Endothelial cell of umbilical vein (primary cell): ENCODE data around the gene PCDHGA1. TPM values are rescaled to one million over a fixed set of nuclear protein-coding genes. Genes with fewer than 3 reads are reported as not detected.

Experiments
- BruUV-seq: library from RNA; stranded (reverse); fragments of 400-500 nt; replicated peaks from 2 replicates; lab custom pipeline; 2021; lab: Mats Ljungman, UMichigan
- CTCF ChIA-PET: fragments of 300-600, 350-600 bp; sonication (Branson Sonifier 250); formaldehyde crosslinking; loops from one replicate; lab custom pipeline; 2021; ENCODE audit warnings: antibody characterized with exemption, inconsistent platforms; lab: Charles Lee
- POLR2A ChIA-PET: fragments of 300-600, 350-600 bp; sonication (Branson Sonifier 250); formaldehyde crosslinking; loops from one replicate; lab custom pipeline; 2021; ENCODE audit warnings: antibody characterized with exemption, inconsistent platforms; lab: Charles Lee
- DNase-seq: peaks from one replicate; pipeline ENCODE4 v3.0.0-alpha.2; 2011; ENCODE audit warnings: low read depth, low spot score
- FAIRE-seq: peaks from 2 replicates; lab custom pipeline; 2011; peaks lifted over from hg19 to GRCh38; lab: Jason Lieb, UNC
- H2AFZ ChIP-seq: 2 replicates; pipeline ENCODE4 v1.6.0; 2012; ENCODE audit warnings: low read depth, low read length, control low read depth, inconsistent platforms
- H3K27ac ChIP-seq: 2 replicates; pipeline ENCODE4 v1.5.1; 2011; ENCODE audit warnings: low read depth, mild to moderate bottlenecking, control low read depth, low read length, moderate library complexity; ENCODE audit not compliant: insufficient read depth
- H3K27me3 ChIP-seq, 2 experiments: 2 replicates each; pipeline versions ENCODE4 v1.6.0 to v1.6.1; 2011; ENCODE audit warnings: low read length in 2 of 2, mixed read lengths in 1 of 2; ENCODE audit not compliant: control insufficient read depth in 2 of 2, insufficient read depth in 2 of 2
- H3K36me3 ChIP-seq, 2 experiments: 2 replicates in 1 of 2; 3 replicates in 1 of 2; pipeline ENCODE4 v1.5.1; 2011; ENCODE audit warnings: low read length in 2 of 2, mild to moderate bottlenecking in 1 of 2, moderate library complexity in 1 of 2; ENCODE audit not compliant: control insufficient read depth in 2 of 2, insufficient read depth in 2 of 2; ENCODE audit errors: extremely low read depth in 1 of 2
- H3K4me1 ChIP-seq: 3 replicates; pipeline ENCODE4 v1.5.1; 2011; ENCODE audit warnings: mild to moderate bottlenecking, low read length; ENCODE audit not compliant: control insufficient read depth, insufficient read depth; ENCODE audit errors: extremely low read depth
- H3K4me2 ChIP-seq: 2 replicates; pipeline ENCODE4 v1.6.1; 2011; ENCODE audit warnings: low read length, control low read depth, mixed read lengths; ENCODE audit not compliant: insufficient read depth
- H3K4me3 ChIP-seq, 3 experiments: fragments of 200-600 bp in 1 of 3; sonication (generic), shearing (Covaris generic) in 1 of 3; replicated peaks in 1 of 3; 2 replicates each; pipeline ENCODE4 v1.5.1; 2011 to 2016; ENCODE audit warnings: control low read depth in 3 of 3, low read length in 3 of 3, mild to moderate bottlenecking in 2 of 3, inconsistent platforms in 1 of 3, low read depth in 1 of 3, moderate library complexity in 1 of 3; ENCODE audit not compliant: insufficient read depth in 1 of 3
- H3K79me2 ChIP-seq: 2 replicates; pipeline ENCODE4 v1.6.0; 2012; ENCODE audit warnings: low read length, inconsistent platforms; ENCODE audit not compliant: control insufficient read depth, insufficient read depth
- H3K9ac ChIP-seq: replicated peaks from 2 replicates; pipeline ENCODE3; 2011; ENCODE audit warnings: low read length, control low read depth; ENCODE audit not compliant: insufficient read depth; ENCODE audit errors: extremely low read depth
- H3K9me1 ChIP-seq: replicated peaks from 3 replicates; pipeline ENCODE4 v1.6.0; 2011; ENCODE audit warnings: mild to moderate bottlenecking, low read length; ENCODE audit not compliant: control insufficient read depth, insufficient read depth; ENCODE audit errors: extremely low read depth
- H3K9me3 ChIP-seq: replicated peaks from 2 replicates; pipeline ENCODE4 v1.5.1; 2012; ENCODE audit warnings: low read length, inconsistent platforms; ENCODE audit not compliant: control insufficient read depth, insufficient read depth
- H4K20me1 ChIP-seq: replicated peaks from 2 replicates; pipeline ENCODE3; 2011; ENCODE audit warnings: mild to moderate bottlenecking, low read length; ENCODE audit not compliant: control insufficient read depth, insufficient read depth; ENCODE audit errors: extremely low read depth
- EZH2 ChIP-seq: IDR thresholded peaks from 2 replicates; pipeline ENCODE4 v1.6.1; 2012; ENCODE audit warnings: borderline replicate concordance, low read depth, mild to moderate bottlenecking, moderate library complexity, low read length, inconsistent platforms; ENCODE audit not compliant: severe bottlenecking
- FOS ChIP-seq: IDR thresholded peaks from 2 replicates; pipeline ENCODE4 v1.6.1; 2011; ENCODE audit warnings: mild to moderate bottlenecking, low read length, moderate library complexity, borderline replicate concordance; ENCODE audit not compliant: insufficient read depth
- GATA2 ChIP-seq: IDR thresholded peaks from 2 replicates; pipeline ENCODE4 v1.7.0; 2011; ENCODE audit warnings: low read depth, mild to moderate bottlenecking, moderate library complexity, mixed read lengths, low read length; ENCODE audit not compliant: insufficient read length, insufficient read depth
- JUN ChIP-seq: IDR thresholded peaks from 2 replicates; pipeline ENCODE4 v1.6.1; 2011; ENCODE audit warnings: borderline replicate concordance, low read depth; ENCODE audit not compliant: insufficient read length, insufficient read depth
- MYC ChIP-seq: IDR thresholded peaks from one replicate; pipeline ENCODE4 v1.6.1; 2011; ENCODE audit warnings: mild to moderate bottlenecking, low read depth, low read length
- POLR2A ChIP-seq: IDR thresholded peaks from 2 replicates; pipeline ENCODE4 v1.6.1; 2012; ENCODE audit warnings: low read depth, mild to moderate bottlenecking, control low read depth, low read length
- POLR2AphosphoS5 ChIP-seq: IDR thresholded peaks from 2 replicates; pipeline ENCODE4 v1.6.1; 2012; ENCODE audit warnings: low read depth, mild to moderate bottlenecking, control low read depth, low read length, moderate library complexity; ENCODE audit not compliant: insufficient read depth
- dilution Hi-C: fragments of 300-500 bp; cut with MboI; formaldehyde crosslinking; loops from one replicate; pipeline ENCODE4 v1.15.0; 2019; ENCODE audit warnings: low sequenced_read_pairs; ENCODE audit not compliant: extremely low pct_ligation_motif_present
- intact Hi-C: fragments of 100-400 bp; cut with micrococcal nuclease; formaldehyde crosslinking; loops from one replicate; pipeline ENCODE4 v1.10.0; 2022
- polyA plus RNA-seq, 4 experiments: library from polyadenylated mRNA; depleted of rRNA in 3 of 4; stranded (reverse) in 3 of 4; unstranded in 1 of 4; fragments of >200 nt; gene quantifications; 2 replicates each; pipeline versions ENCODE4 v1.2.1 to v1.2.3, GENCODE V29; 2011 to 2012; ENCODE audit warnings: missing spikeins in 1 of 4
- total RNA-seq: library from RNA; stranded (reverse); gene quantifications from 2 replicates; pipeline ENCODE4 v1.2.3, GENCODE V29; 2021
- TF ChIP-seq, protein P1 (sequence below): IDR thresholded peaks from 2 replicates; pipeline ENCODE4 v1.6.1; 2011; ENCODE audit not compliant: insufficient read depth, insufficient read length
- TF ChIP-seq, protein P2 (sequence below), 2 donors: IDR thresholded peaks; 1 replicate in 1 of 2; 2 replicates in 1 of 2; pipeline ENCODE4 v1.5.1; 2011; ENCODE audit warnings: low read length in 2 of 2, mild to moderate bottlenecking in 2 of 2, moderate library complexity in 2 of 2, control low read depth in 1 of 2, inconsistent platforms in 1 of 2, low read depth in 1 of 2; ENCODE audit not compliant: insufficient read depth in 1 of 2; ENCODE audit errors: extremely low read depth in 1 of 2

PCDHGA1 gene
- total and polyA plus RNA-seq, 2 donors (not counting 3 experiments of a cell fraction or from before 2014, with no cell fraction given), result 0.22 to 0.44 TPM

DNA sequence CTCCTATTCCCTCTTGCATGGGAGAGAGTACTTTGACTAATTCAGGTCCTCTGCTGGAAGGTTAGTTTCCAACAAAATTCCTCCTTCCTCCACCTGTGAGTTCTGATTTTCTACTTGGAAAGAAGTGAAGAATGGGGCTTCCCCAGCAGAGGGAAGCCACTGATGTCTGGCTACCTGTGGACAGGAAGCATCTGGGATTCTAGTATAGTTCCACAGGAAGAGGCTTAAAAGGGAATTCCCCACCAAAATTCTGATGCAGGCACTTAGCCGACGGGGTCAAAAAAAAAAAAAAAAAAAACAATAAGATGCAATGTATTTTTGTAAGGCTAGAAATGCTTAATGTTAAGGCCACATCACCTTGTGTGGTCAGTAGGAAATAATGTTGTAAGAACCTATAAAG is 192.0 kb downstream of the PCDHGA1 start:
- H2AFZ ChIP-seq, result no peak overlapping the region
- H3K9me1 ChIP-seq, result no peaks in the 10 kb centered on the region
- peak; percentile 62 for DNase-seq
- CTCF ChIA-PET, result interaction anchor here (1.2 to 10.9 kb wide), 13 partner anchors 9 to 115 kb away, joined by 4 to 308 read pairs (median 19); partner anchors contain the start of genes PCDHGA10, PCDHGA11, PCDHGA12 and PCDHGB6
- dilution Hi-C loops, result no loop called here
- H3K4me2 ChIP-seq, result no peak overlapping the region
- peaks cover 8 to 14% of the 10 kb centered on the region in 2 experiments for H3K36me3 ChIP-seq
- no peaks in the 10 kb centered on the region for H3K27me3 ChIP-seq
- no peak overlapping the region for H3K4me3 ChIP-seq
- no peak overlapping the region for H3K9ac ChIP-seq
- H3K27ac ChIP-seq, result peak overlapping the region; percentile 84
- H3K4me1 ChIP-seq, result peaks cover 29% of the 10 kb centered on the region
- no peaks in the 10 kb centered on the region for H4K20me1 ChIP-seq
- no peaks in the 10 kb centered on the region for H3K79me2 ChIP-seq
- TF ChIP-seq, protein P1, sequence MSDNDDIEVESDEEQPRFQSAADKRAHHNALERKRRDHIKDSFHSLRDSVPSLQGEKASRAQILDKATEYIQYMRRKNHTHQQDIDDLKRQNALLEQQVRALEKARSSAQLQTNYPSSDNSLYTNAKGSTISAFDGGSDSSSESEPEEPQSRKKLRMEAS, result no peak
- TF ChIP-seq, protein P2, sequence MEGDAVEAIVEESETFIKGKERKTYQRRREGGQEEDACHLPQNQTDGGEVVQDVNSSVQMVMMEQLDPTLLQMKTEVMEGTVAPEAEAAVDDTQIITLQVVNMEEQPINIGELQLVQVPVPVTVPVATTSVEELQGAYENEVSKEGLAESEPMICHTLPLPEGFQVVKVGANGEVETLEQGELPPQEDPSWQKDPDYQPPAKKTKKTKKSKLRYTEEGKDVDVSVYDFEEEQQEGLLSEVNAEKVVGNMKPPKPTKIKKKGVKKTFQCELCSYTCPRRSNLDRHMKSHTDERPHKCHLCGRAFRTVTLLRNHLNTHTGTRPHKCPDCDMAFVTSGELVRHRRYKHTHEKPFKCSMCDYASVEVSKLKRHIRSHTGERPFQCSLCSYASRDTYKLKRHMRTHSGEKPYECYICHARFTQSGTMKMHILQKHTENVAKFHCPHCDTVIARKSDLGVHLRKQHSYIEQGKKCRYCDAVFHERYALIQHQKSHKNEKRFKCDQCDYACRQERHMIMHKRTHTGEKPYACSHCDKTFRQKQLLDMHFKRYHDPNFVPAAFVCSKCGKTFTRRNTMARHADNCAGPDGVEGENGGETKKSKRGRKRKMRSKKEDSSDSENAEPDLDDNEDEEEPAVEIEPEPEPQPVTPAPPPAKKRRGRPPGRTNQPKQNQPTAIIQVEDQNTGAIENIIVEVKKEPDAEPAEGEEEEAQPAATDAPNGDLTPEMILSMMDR (IDR thresholded peaks at IDR 0.05; ENCODE audit: extremely low read depth in 1 of 2, insufficient read depth in 1 of 2, low read depth in 1 of 2, low read length in 2 of 2), result no peak
- no peak for TF ChIP-seq EZH2
- BruUV-seq, result no TSS peak
- POLR2A ChIA-PET, result interaction anchor here (1.1 to 1.2 kb wide), 2 partner anchors 38 to 46 kb away, joined by 3 to 5 read pairs; partner anchors contain the start of genes PCDHGC3 and PCDHGC4
- intact Hi-C loops, result loop anchor here (5.0 kb wide), 1 partner anchor 185 kb away; the partner anchor contains the start of gene PCDHGA2
- H3K9me3 ChIP-seq, result no peaks in the 10 kb centered on the region
- no peak for FAIRE-seq

DNA sequence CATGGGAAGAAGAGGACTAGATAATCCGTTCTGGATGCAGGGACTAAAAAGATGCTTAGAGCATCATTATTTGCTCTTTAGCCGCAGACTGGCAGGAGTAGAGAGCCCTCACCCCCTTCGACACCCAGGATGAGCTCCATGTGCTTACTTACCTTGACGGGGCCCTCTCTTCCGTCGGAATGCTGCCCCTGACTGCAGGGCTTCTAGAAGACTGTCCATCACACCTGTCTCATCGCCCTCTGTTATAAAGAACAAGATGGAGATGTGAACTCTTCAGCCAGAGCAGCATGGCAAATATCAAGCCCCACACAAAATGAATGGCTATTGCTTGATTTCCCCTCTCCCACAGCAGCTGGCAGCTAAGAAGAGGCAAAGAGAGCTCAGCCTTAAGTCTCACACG is 193.7 kb downstream of the PCDHGA1 start:
- H3K36me3 ChIP-seq, result peaks cover 8 to 19% of the 10 kb centered on the region in 2 experiments
- H3K79me2 ChIP-seq, result no peaks in the 10 kb centered on the region
- POLR2A ChIA-PET, result no interaction called here
- intact Hi-C loops (loop anchor here (1.0 to 5.0 kb wide), 6 partner anchors 36 to 187 kb away; partner anchors contain the start of genes PCDHGA11, PCDHGA12, PCDHGA2 and PCDHGB7), dilution Hi-C loops (no loop called here)
- FAIRE-seq (no peak), DNase-seq (no peak)
- peak overlapping the region; percentile 22 for H3K27ac ChIP-seq
- no peaks in the 10 kb centered on the region for H3K27me3 ChIP-seq
- TF ChIP-seq MYC (no peak), EZH2 (no peak), GATA2 (no peak), POLR2AphosphoS5 (no peak), POLR2A (no peak), FOS (no peak), JUN (no peak)
- TF ChIP-seq, protein P1, result no peak
- TF ChIP-seq, protein P2 (IDR thresholded peaks at IDR 0.05; ENCODE audit: extremely low read depth in 1 of 2, insufficient read depth in 1 of 2, low read depth in 1 of 2, low read length in 2 of 2), result no peak
- H3K9me3 ChIP-seq, result no peaks in the 10 kb centered on the region
- CTCF ChIA-PET, result interaction anchor here (0.7 to 10.9 kb wide), 29 partner anchors 10 to 180 kb away, joined by 3 to 308 read pairs (median 5); partner anchors contain the start of genes PCDHGA10, PCDHGA11, PCDHGA12 and PCDHGA3
- no peaks in the 10 kb centered on the region for H3K9me1 ChIP-seq
- H3K4me3 ChIP-seq, result no peak overlapping the region
- no peak overlapping the region for H3K9ac ChIP-seq
- H3K4me1 ChIP-seq, result peaks cover 29% of the 10 kb centered on the region
- BruUV-seq, result no TSS peak
- no peak overlapping the region for H2AFZ ChIP-seq
- no peaks in the 10 kb centered on the region for H4K20me1 ChIP-seq
- H3K4me2 ChIP-seq, result no peak overlapping the region
